GM21723 (cell line): ENCODE data around the gene DPP6.

Experiments used
- ATAC-seq: cut with Tn5 transposase; IDR thresholded peaks from one replicate; pipeline ENCODE4 v1.9.1; 2021; ENCODE audit warnings: mild to moderate bottlenecking, moderate library complexity; ENCODE audit not compliant: unreplicated experiment

DPP6 gene

GRCh38 chr7:154217688-154218340 lies 165.6 kb downstream of the DPP6 start:
- no peak for ATAC-seq

- ATAC-seq, result no peak
Observed at GRCh38 chr7:154231732-154232131, 179.5 kb downstream of the DPP6 start.

GRCh38 chr7:154232700-154233099 lies 180.5 kb downstream of the DPP6 start:
- no peak for ATAC-seq

GRCh38 chr7:154241988-154242387 lies 189.8 kb downstream of the DPP6 start:
- no peak for ATAC-seq

GRCh38 chr7:154242709-154243108 lies 190.5 kb downstream of the DPP6 start:
- no peak for ATAC-seq

GRCh38 chr7:154252046-154252445 lies 199.8 kb downstream of the DPP6 start:
- no peak for ATAC-seq

- no peak for ATAC-seq
Observed at GRCh38 chr7:154253810-154254209, 201.6 kb downstream of the DPP6 start.

GRCh38 chr7:154255324-154255723 lies 203.1 kb downstream of the DPP6 start:
- ATAC-seq, result no peak

GRCh38 chr7:154256150-154256549 lies 204.0 kb downstream of the DPP6 start:
- no peak for ATAC-seq

GRCh38 chr7:154259396-154259795 lies 207.2 kb downstream of the DPP6 start:
- no peak for ATAC-seq

GRCh38 chr7:154287356-154287755 lies 235.2 kb downstream of the DPP6 start:
- no peak for ATAC-seq

GRCh38 chr7:154289119-154289518 lies 236.9 kb downstream of the DPP6 start:
- ATAC-seq, result no peak

- ATAC-seq, result no peak
Observed at GRCh38 chr7:154296443-154296842, 244.2 kb downstream of the DPP6 start.

GRCh38 chr7:154299736-154300135 lies 247.5 kb downstream of the DPP6 start:
- no peak for ATAC-seq

GRCh38 chr7:154302380-154302779 lies 250.2 kb downstream of the DPP6 start:
- ATAC-seq, result no peak

- no peak for ATAC-seq
Observed at GRCh38 chr7:154304231-154304630, 252.0 kb downstream of the DPP6 start.

- no peak for ATAC-seq
Observed at GRCh38 chr7:154304740-154305700, 252.8 kb downstream of the DPP6 start.

- ATAC-seq, result no peak
Observed at GRCh38 chr7:154306036-154306435, 253.8 kb downstream of the DPP6 start.

- no peak for ATAC-seq
Observed at GRCh38 chr7:154308928-154309327, 256.7 kb downstream of the DPP6 start.

- ATAC-seq, result no peak
Observed at GRCh38 chr7:154310114-154310513, 257.9 kb downstream of the DPP6 start.

GRCh38 chr7:154324196-154324595 lies 272.0 kb downstream of the DPP6 start:
- ATAC-seq, result no peak

GRCh38 chr7:154326421-154326820 lies 274.2 kb downstream of the DPP6 start:
- no peak for ATAC-seq
